Gastrocnemius medialis (tissue), 4 donors: ENCODE data around the gene EFS. TPM values are rescaled to one million over a fixed set of nuclear protein-coding genes. Genes with fewer than 3 reads are reported as not detected.

Source experiments
- ATAC-seq, 2 donors: fragments of 150-250 bp; one replicate each; pipeline ENCODE4 v1.9.1; 2016
- DNase-seq, 2 donors: peaks; one replicate each; pipeline ENCODE4 v3.0.0-alpha.2; 2019
- H3K27ac ChIP-seq, 4 donors: fragments of 200-600 bp; sonication (generic); 1 replicate in 1 of 4; 2 replicates in 3 of 4; pipeline ENCODE4 v1.5.1; 2016 to 2018; ENCODE audit warnings: mild to moderate bottlenecking in 2 of 4, moderate library complexity in 1 of 4
- H3K27me3 ChIP-seq, 3 donors: fragments of 200-600 bp; sonication (generic) in 2 of 3; 1 replicate in 1 of 3; 2 replicates in 2 of 3; pipeline versions ENCODE4 v1.5.1 to v1.6.0; 2016 to 2019; ENCODE audit warnings: mild to moderate bottlenecking in 1 of 3, moderate library complexity in 1 of 3
- H3K36me3 ChIP-seq, 2 donors: fragments of 200-600 bp; sonication (generic) in 1 of 2; one replicate each; pipeline ENCODE4 v1.5.1; 2017 to 2018
- H3K4me1 ChIP-seq, 2 donors: fragments of 200-600 bp; sonication (generic) in 1 of 2; one replicate each; pipeline ENCODE4 v1.5.1; 2016 to 2017; ENCODE audit warnings: mild to moderate bottlenecking in 2 of 2
- H3K4me3 ChIP-seq, 4 donors: fragments of 200-600 bp; sonication (generic) in 3 of 4; 1 replicate in 1 of 4; 2 replicates in 3 of 4; pipeline ENCODE4 v1.5.1; 2016 to 2019; ENCODE audit warnings: mild to moderate bottlenecking in 2 of 4
- H3K9me3 ChIP-seq, 3 donors: fragments of 200-600 bp; sonication (generic) in 2 of 3; 1 replicate in 1 of 3; 2 replicates in 2 of 3; pipeline ENCODE4 v1.5.1; 2016 to 2019
- POLR2A ChIP-seq, 2 donors: fragments of 450-650 bp; IDR thresholded peaks; one replicate each; pipeline ENCODE4 v1.6.1; 2017; ENCODE audit warnings: antibody characterized with exemption in 2 of 2, mild to moderate bottlenecking in 2 of 2, moderate library complexity in 2 of 2
- in situ Hi-C, 4 donors: fragments of 200-750 bp; cut with MboI; loops; one replicate each; pipeline versions ENCODE4 v1.15.0 to v1.8.0; 2017; ENCODE audit warnings: low sequenced_read_pairs in 4 of 4
- intact Hi-C: fragments of 100-400 bp; cut with DNase I; formaldehyde crosslinking; loops from one replicate; pipeline ENCODE4 v1.15.1; 2023; ENCODE audit warnings: low total_unique reads
- total RNA-seq, 4 donors: library from RNA; depleted of rRNA; stranded (reverse); fragments of >200 nt; gene quantifications; one replicate each; pipeline versions ENCODE4 v1.1.0 to v1.2.3, GENCODE V29; 2016
- TF ChIP-seq, protein P1 (sequence below), 5 experiments: fragments of 450-650 bp in 3 of 5; fragments of 200-600 bp in 2 of 5; sonication (generic) in 2 of 5; IDR thresholded peaks in 4 of 5; conservative IDR thresholded peaks in 1 of 5; 1 replicate in 4 of 5; 2 replicates in 1 of 5; pipeline ENCODE4 v1.5.1; 2016 to 2019; ENCODE audit warnings: antibody characterized with exemption in 5 of 5, mild to moderate bottlenecking in 3 of 5, moderate library complexity in 3 of 5

EFS gene
- total RNA-seq, 4 donors from 2014 or later = 0.31 to 4.1 (median 1.6) TPM

DNA sequence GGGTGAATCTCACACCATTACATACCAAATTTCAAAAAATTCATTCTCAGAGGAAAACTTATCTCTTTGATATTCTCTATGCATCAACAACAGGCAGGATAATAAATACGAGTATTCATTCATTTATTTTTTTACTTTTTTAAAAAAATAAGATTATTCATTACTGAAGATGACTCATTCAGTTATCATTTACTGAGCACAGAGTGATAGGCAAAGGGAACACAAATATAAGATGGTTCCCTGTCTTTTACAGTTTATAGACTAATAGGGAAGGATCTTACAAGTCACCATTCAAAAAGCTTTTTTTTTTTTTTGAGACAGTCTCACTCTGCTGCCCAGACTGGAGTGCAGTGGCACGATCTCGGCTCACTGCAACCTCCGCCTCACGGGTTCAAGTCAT, 48.7 kb downstream of the EFS start:
- Histone ChIP-seq H3K27me3 (no peaks in the 10 kb centered on the region), H3K4me1 (peaks cover 0 to 7% of the 10 kb centered on the region in 2 donors), H3K9me3 (no peaks in the 10 kb centered on the region), H3K4me3 (no peak overlapping the region), H3K27ac (no peak overlapping the region), H3K36me3 (peaks cover 0 to under 1% of the 10 kb centered on the region in 2 donors)
- intact Hi-C loops = no loop called here
- TF ChIP-seq POLR2A (IDR thresholded peaks at IDR 0.05) = no peak
- TF ChIP-seq, protein P1, sequence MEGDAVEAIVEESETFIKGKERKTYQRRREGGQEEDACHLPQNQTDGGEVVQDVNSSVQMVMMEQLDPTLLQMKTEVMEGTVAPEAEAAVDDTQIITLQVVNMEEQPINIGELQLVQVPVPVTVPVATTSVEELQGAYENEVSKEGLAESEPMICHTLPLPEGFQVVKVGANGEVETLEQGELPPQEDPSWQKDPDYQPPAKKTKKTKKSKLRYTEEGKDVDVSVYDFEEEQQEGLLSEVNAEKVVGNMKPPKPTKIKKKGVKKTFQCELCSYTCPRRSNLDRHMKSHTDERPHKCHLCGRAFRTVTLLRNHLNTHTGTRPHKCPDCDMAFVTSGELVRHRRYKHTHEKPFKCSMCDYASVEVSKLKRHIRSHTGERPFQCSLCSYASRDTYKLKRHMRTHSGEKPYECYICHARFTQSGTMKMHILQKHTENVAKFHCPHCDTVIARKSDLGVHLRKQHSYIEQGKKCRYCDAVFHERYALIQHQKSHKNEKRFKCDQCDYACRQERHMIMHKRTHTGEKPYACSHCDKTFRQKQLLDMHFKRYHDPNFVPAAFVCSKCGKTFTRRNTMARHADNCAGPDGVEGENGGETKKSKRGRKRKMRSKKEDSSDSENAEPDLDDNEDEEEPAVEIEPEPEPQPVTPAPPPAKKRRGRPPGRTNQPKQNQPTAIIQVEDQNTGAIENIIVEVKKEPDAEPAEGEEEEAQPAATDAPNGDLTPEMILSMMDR (IDR thresholded peaks at IDR 0.05 in 4 of 5, conservative IDR thresholded peaks at IDR 0.05 in 1 of 5) = no peak
- in situ Hi-C loops = loop anchor here in 2 of 4 donors (25.0 kb wide), 3 partner anchors 729 to 1121 kb away; partner anchors contain the start of genes ABHD4 (in 1 of the 2), CBLN3 (in 1 of the 2), DAD1 (in 1 of the 2) and EMC9 (in 1 of the 2)
- ATAC-seq = no peak
- no peak for DNase-seq

DNA sequence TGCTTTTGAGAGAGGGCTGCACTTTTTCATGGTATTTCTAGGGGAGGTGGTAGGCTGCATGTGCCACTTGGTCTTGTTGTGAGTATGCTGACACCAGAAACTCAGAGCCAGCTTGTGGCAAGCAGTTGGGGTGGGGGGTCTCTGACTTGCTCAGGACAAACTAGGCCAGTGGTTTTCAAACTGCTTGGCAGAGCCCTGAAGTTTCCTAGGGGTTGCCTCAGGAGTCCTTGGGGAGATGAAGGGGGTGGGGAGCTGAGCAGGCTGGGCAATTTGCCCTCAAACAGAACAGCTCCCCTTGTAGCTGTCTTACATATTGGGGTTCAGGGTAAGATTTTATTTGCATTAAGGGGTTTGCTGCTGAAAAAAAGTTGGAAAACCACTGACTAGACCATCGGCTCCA, 54.4 kb downstream of the EFS start:
- intact Hi-C loops (no loop called here), in situ Hi-C loops (loop anchor here in 2 of 4 donors (25.0 kb wide), 3 partner anchors 723 to 1127 kb away; partner anchors contain the start of genes ABHD4 (in 1 of the 2), CBLN3 (in 1 of the 2), DAD1 (in 1 of the 2) and EMC9 (in 1 of the 2))
- DNase-seq (no peak), ATAC-seq (no peak)
- Histone ChIP-seq H3K4me3 (no peak overlapping the region), H3K27ac (no peak overlapping the region), H3K9me3 (no peaks in the 10 kb centered on the region), H3K4me1 (peaks cover 18 to 19% of the 10 kb centered on the region in 2 donors), H3K27me3 (no peaks in the 10 kb centered on the region), H3K36me3 (peaks cover 0 to 26% of the 10 kb centered on the region in 2 donors)
- TF ChIP-seq, protein P1 (IDR thresholded peaks at IDR 0.05 in 4 of 5, conservative IDR thresholded peaks at IDR 0.05 in 1 of 5) = no peak
- no peak for TF ChIP-seq POLR2A (IDR thresholded peaks at IDR 0.05)

DNA sequence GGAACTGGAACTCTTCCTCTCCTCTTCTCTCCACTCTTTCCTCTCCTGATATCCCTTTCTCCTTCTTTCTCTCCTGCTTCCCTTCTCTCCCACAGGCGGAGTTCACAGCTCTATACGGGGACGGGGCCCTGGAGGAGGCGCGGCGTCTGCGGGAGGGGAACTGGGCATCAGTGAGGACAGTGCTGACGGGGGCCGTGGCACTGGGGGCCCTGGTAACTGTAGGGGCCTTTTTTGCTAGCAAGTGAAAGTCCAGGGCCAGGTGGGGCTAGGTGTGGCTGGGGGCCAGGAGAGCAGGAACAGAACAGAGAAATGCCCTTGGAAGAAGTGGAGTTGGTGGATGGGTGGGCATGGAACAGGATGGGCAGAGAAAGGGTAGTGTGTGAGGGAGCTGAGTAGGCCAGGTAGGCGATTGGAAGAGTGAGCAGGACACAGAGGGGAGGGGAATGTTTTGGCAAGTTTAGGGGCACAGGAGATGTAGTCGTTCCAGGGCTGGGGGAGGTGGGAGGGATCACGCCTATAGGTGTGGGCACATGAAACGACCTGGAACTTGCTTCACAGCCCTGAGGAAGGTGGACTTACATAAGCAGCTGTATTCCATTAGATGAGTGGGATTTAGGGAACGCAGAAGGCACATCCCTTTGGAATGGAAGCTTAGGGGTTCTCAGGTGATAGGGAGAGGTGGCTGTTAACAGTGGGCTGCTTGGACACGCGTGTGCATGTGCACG, 56.1 kb downstream of the EFS start:
- intact Hi-C loops = loop anchor here (10.0 kb wide), 1 partner anchor 714 kb away; the partner anchor contains the start of gene ABHD4
- in situ Hi-C loops = loop anchor here in 2 of 4 donors (25.0 kb wide), 3 partner anchors 722 to 1128 kb away; partner anchors contain the start of genes ABHD4 (in 1 of the 2), CBLN3 (in 1 of the 2), DAD1 (in 1 of the 2) and EMC9 (in 1 of the 2)

GRCh38 chr14:23307687-23308644, 57.0 kb downstream of the EFS start:
- Histone ChIP-seq H3K27ac (peak overlapping the region; percentile 85 to 90 (median 86)), H3K36me3 (peaks cover 0 to 26% of the 10 kb centered on the region in 2 donors), H3K27me3 (no peaks in the 10 kb centered on the region), H3K4me1 (peaks cover 21 to 23% of the 10 kb centered on the region in 2 donors), H3K4me3 (peak overlapping the region in 3 of 4 donors; percentile 66 to 75 (median 69)), H3K9me3 (no peaks in the 10 kb centered on the region)
- ATAC-seq = no peak
- TF ChIP-seq POLR2A (IDR thresholded peaks at IDR 0.05) = no peak
- TF ChIP-seq, protein P1 (IDR thresholded peaks at IDR 0.05 in 4 of 5, conservative IDR thresholded peaks at IDR 0.05 in 1 of 5) = no peak
- intact Hi-C loops = loop anchor here (10.0 kb wide), 1 partner anchor 713 kb away; the partner anchor contains the start of gene ABHD4
- DNase-seq = no peak
- in situ Hi-C loops = loop anchor here in 2 of 4 donors (25.0 kb wide), 3 partner anchors 721 to 1129 kb away; partner anchors contain the start of genes ABHD4 (in 1 of the 2), CBLN3 (in 1 of the 2), DAD1 (in 1 of the 2) and EMC9 (in 1 of the 2)

More for the DNA sequence above, 56.1 kb downstream of the EFS start:
- Histone ChIP-seq H3K9me3 (no peaks in the 10 kb centered on the region), H3K4me3 (no peak overlapping the region), H3K27me3 (no peaks in the 10 kb centered on the region), H3K27ac (no peak overlapping the region), H3K4me1 (peaks cover 19 to 20% of the 10 kb centered on the region in 2 donors), H3K36me3 (peaks cover 0 to 26% of the 10 kb centered on the region in 2 donors)
- TF ChIP-seq, protein P1 (IDR thresholded peaks at IDR 0.05 in 4 of 5, conservative IDR thresholded peaks at IDR 0.05 in 1 of 5) = no peak
- no peak for TF ChIP-seq POLR2A (IDR thresholded peaks at IDR 0.05)
- no peak for ATAC-seq
- DNase-seq = no peak
